OCI-LY3 (cell line): ENCODE results near the gene ECT2.

Experiments used
- H2AFZ ChIP-seq: fragments of 200-600, 300-600 bp; shearing (Covaris generic); 2 replicates; pipeline ENCODE4 v1.6.0; 2014; ENCODE audit warnings: antibody characterized with exemption, low read depth, low read length
- H3K27ac ChIP-seq: fragments of 200-600, 300-600 bp; sonication (generic); 2 replicates; pipeline ENCODE4 v1.5.1; 2014; ENCODE audit warnings: mild to moderate bottlenecking, low read length, moderate library complexity, mixed read lengths
- H3K27me3 ChIP-seq: fragments of 200-600, 300-600 bp; sonication (generic); 2 replicates; pipeline ENCODE4 v1.6.1; 2014; ENCODE audit warnings: low read depth, low read length, mixed read lengths
- H3K36me3 ChIP-seq: fragments of 200-600, 300-600 bp; sonication (generic); replicated peaks from 2 replicates; pipeline ENCODE3; 2014; ENCODE audit warnings: low read depth, low read length, mixed read lengths
- H3K4me1 ChIP-seq: fragments of 300-600, 200-600 bp; sonication (generic); 2 replicates; pipeline ENCODE4 v1.6.1; 2014; ENCODE audit warnings: low read length, mixed read lengths
- H3K4me2 ChIP-seq: fragments of 200-600, 300-600 bp; sonication (generic); 2 replicates; pipeline ENCODE4 v1.6.1; 2014; ENCODE audit warnings: low read length, mixed read lengths
- H3K4me3 ChIP-seq: fragments of 300-600, 200-600 bp; sonication (generic); 2 replicates; pipeline ENCODE4 v1.5.1; 2014; ENCODE audit warnings: antibody characterized with exemption, mild to moderate bottlenecking, low read length, moderate library complexity
- H3K79me2 ChIP-seq: fragments of 300-600, 200-600 bp; shearing (Covaris generic); 2 replicates; pipeline ENCODE4 v1.6.1; 2014; ENCODE audit warnings: mild to moderate bottlenecking, low read length, mixed read lengths
- H3K9ac ChIP-seq: fragments of 300-600, 200-600 bp; shearing (Covaris generic); 2 replicates; pipeline ENCODE4 v1.6.0; 2014; ENCODE audit warnings: mild to moderate bottlenecking, low read length, moderate library complexity
- H3K9me3 ChIP-seq: fragments of 200-600, 300-600 bp; shearing (Covaris generic); 2 replicates; pipeline ENCODE4 v1.6.1; 2014; ENCODE audit warnings: low read length, mixed read lengths; ENCODE audit not compliant: insufficient read depth
- H4K20me1 ChIP-seq: fragments of 200-600, 300-600 bp; sonication (generic); 2 replicates; pipeline ENCODE4 v1.6.1; 2016; ENCODE audit warnings: low read length, mixed read lengths; ENCODE audit not compliant: insufficient read depth
- CTCF ChIP-seq: fragments of 200-600, 300-600 bp; sonication (generic); IDR thresholded peaks from 2 replicates; pipeline ENCODE4 v1.5.1; 2014; ENCODE audit warnings: antibody characterized with exemption, low read length, low read depth
- EZH2phosphoT487 ChIP-seq: fragments of 200-600 bp; shearing (Covaris generic); IDR thresholded peaks from 2 replicates; pipeline ENCODE4 v1.6.1; 2018; ENCODE audit warnings: antibody characterized with exemption, mixed run types, low read depth

Gene ECT2

DNA sequence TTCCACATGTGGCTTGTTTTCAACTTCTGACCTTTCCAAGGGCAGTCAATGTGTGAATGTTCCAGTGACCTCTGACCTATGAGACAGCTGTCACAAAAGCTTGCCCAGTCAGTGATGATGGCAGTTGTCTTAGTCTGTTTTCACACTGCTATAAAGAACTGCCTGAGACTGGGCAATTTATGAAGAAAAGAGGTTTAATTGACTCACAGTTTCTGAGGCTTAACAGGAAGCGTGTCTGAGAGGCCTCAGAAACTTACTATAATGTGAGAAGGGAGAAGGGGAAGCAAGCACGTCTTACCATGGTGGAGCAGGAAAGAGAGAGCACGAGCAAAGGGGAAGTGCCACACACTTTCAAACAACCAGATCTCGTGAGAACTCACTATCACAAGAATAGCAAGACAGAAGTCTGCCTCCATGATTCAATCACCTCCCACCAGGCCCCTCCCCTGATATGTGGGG lies 95.6 kb downstream of the ECT2 start:
- Histone ChIP-seq H2AFZ (peak overlapping the region; percentile 93), H3K79me2 (no peaks in the 10 kb centered on the region), H3K4me1 (peaks cover 10% of the 10 kb centered on the region), H3K4me2 (peak overlapping the region; percentile 35), H3K9me3 (no peaks in the 10 kb centered on the region), H3K36me3 (no peaks in the 10 kb centered on the region), H3K4me3 (no peak overlapping the region), H3K9ac (no peak overlapping the region), H4K20me1 (no peaks in the 10 kb centered on the region), H3K27me3 (no peaks in the 10 kb centered on the region), H3K27ac (peak overlapping the region; percentile 57)
- TF ChIP-seq EZH2phosphoT487 = no peak
- TF ChIP-seq CTCF = no peak

DNA sequence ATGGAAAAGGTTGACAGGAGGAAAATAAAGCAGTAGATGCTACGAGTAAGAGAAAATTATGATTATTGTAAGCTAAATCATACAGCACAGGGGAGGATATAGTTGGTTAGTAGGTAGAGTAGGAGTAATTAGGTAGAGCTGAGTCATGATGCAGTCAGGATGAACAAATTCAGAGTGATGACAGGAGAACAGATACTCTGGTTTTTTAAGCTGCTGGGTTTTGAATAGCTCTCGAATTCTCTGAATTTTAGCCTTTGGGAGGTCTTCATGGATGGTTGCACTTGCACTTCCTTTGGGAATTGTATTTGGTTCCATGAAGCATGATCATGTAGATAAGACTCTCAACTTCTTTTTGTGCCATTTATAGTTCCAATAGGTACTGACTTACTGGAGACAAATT lies 96.2 kb downstream of the ECT2 start:
- Histone ChIP-seq H3K9ac (no peak overlapping the region), H3K27me3 (no peaks in the 10 kb centered on the region)
- no peak for TF ChIP-seq EZH2phosphoT487
- TF ChIP-seq CTCF = no peak

DNA sequence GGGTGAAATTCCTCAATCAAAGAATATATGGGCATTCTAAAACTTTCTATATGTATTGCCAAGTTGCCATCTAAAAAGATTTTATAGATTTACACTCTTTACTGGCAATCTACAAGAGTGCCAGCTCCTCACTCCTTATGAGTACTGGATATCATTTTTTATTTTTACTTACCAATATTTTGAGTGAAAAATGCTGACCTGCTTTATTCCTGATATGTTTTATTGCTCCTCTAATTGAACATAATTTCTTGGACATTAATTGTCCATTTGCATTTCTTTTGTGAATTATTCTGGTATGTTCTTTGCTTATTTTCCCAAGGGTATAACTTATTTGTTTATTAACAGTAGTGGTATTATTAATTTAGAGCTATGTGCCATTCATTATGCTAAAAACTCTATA lies 96.8 kb downstream of the ECT2 start:
- no peak overlapping the region for H2AFZ ChIP-seq
- H3K79me2 ChIP-seq = no peaks in the 10 kb centered on the region
- no peaks in the 10 kb centered on the region for H4K20me1 ChIP-seq
- no peaks in the 10 kb centered on the region for H3K9me3 ChIP-seq
- H3K27ac ChIP-seq = no peak overlapping the region
- H3K4me3 ChIP-seq = no peak overlapping the region
- no peaks in the 10 kb centered on the region for H3K36me3 ChIP-seq
- peaks cover 10% of the 10 kb centered on the region for H3K4me1 ChIP-seq
- H3K27me3 ChIP-seq = no peaks in the 10 kb centered on the region
- no peak overlapping the region for H3K9ac ChIP-seq
- H3K4me2 ChIP-seq = no peak overlapping the region
- no peak for TF ChIP-seq EZH2phosphoT487
- TF ChIP-seq CTCF = no peak

More for the DNA sequence above, 96.2 kb downstream of the ECT2 start:
- Histone ChIP-seq H3K36me3 (no peaks in the 10 kb centered on the region), H3K4me3 (no peak overlapping the region), H4K20me1 (no peaks in the 10 kb centered on the region), H3K79me2 (no peaks in the 10 kb centered on the region), H3K9me3 (no peaks in the 10 kb centered on the region), H3K27ac (no peak overlapping the region), H3K4me2 (no peak overlapping the region), H3K4me1 (peaks cover 10% of the 10 kb centered on the region), H2AFZ (peak overlapping the region; percentile 44; the same call in 1 of the 2 replicates)

DNA sequence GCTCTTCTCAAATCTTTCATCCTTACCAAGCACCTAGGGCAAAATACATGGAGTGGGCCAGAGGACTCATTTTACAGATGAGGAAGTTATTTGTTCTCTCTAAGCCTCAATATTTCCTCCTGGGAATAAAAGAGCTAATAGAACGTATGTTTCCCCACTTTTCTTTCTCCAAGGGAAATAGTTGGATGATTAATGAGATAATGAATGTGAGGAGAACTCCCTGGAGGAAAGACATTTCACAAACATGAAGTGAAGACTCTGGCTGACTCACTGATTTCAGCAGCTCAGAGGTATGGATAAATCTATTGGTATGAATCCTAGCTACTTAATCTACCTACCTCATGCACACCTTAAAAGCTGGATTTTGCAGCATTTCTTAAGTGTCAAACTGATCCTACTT lies 98.4 kb downstream of the ECT2 start:
- no peaks in the 10 kb centered on the region for H4K20me1 ChIP-seq
- H3K27ac ChIP-seq = no peak overlapping the region
- no peak overlapping the region for H3K4me3 ChIP-seq
- H3K79me2 ChIP-seq = no peaks in the 10 kb centered on the region
- no peak overlapping the region for H2AFZ ChIP-seq
- H3K9me3 ChIP-seq = no peaks in the 10 kb centered on the region
- H3K4me1 ChIP-seq = peaks cover 10% of the 10 kb centered on the region
- no peak overlapping the region for H3K4me2 ChIP-seq
- H3K36me3 ChIP-seq = no peaks in the 10 kb centered on the region
- no peaks in the 10 kb centered on the region for H3K27me3 ChIP-seq
- no peak overlapping the region for H3K9ac ChIP-seq
- TF ChIP-seq CTCF (no peak), EZH2phosphoT487 (no peak)
